ENCODE data around the gene APOL2.

DNA sequence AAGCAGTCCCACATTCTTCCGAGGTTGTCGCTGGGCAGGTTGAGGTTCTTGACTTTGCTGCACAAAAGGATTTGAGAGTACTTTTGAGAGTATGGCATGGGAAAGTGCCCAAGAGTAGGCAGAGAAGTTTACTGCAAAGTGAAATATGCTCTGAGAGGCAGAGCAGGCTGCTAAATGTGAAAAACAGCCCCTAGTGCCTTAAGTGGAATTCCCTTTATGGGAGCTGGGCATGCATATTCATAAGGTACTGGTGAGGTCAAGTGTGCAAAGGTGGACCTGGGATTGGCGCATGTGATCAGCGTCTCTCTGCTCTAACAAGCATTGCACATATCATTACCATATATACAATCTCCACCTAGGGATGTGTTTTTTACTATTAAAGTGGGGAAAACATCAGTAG lies 25.7 kb downstream of the APOL2 start:
- TF ChIP-seq, protein P1, sequence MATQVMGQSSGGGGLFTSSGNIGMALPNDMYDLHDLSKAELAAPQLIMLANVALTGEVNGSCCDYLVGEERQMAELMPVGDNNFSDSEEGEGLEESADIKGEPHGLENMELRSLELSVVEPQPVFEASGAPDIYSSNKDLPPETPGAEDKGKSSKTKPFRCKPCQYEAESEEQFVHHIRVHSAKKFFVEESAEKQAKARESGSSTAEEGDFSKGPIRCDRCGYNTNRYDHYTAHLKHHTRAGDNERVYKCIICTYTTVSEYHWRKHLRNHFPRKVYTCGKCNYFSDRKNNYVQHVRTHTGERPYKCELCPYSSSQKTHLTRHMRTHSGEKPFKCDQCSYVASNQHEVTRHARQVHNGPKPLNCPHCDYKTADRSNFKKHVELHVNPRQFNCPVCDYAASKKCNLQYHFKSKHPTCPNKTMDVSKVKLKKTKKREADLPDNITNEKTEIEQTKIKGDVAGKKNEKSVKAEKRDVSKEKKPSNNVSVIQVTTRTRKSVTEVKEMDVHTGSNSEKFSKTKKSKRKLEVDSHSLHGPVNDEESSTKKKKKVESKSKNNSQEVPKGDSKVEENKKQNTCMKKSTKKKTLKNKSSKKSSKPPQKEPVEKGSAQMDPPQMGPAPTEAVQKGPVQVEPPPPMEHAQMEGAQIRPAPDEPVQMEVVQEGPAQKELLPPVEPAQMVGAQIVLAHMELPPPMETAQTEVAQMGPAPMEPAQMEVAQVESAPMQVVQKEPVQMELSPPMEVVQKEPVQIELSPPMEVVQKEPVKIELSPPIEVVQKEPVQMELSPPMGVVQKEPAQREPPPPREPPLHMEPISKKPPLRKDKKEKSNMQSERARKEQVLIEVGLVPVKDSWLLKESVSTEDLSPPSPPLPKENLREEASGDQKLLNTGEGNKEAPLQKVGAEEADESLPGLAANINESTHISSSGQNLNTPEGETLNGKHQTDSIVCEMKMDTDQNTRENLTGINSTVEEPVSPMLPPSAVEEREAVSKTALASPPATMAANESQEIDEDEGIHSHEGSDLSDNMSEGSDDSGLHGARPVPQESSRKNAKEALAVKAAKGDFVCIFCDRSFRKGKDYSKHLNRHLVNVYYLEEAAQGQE (IDR thresholded peaks at IDR 0.05; ENCODE audit: insufficient read depth in 1 of 2, low read depth in 2 of 2, low read length in 2 of 2) = no peak
- no peak for TF ChIP-seq SIN3A (IDR thresholded peaks at IDR 0.05; ENCODE audit: borderline replicate concordance, insufficient read depth, low read length)
- TF ChIP-seq POLR2AphosphoS5 (IDR thresholded peaks at IDR 0.05; ENCODE audit: low read depth, low read length) = no peak

Measured in PFSK-1 (cell line).